HepG2 (cell line): Measurements from ENCODE around the gene PLK3. TPM values are rescaled to one million over a fixed set of nuclear protein-coding genes. Genes with fewer than 3 reads are reported as not detected.

Experiments
- GABPA ChIP-seq, 2 experiments: IDR thresholded peaks; 2 replicates each; pipeline ENCODE4 v1.6.1; 2011 to 2016; ENCODE audit warnings: low read depth in 2 of 2, low read length in 1 of 2, missing biosample characterization in 1 of 2, missing genetic modification characterization in 1 of 2
- JDP2 ChIP-seq: sonication (generic); formaldehyde crosslinking; IDR thresholded peaks from 2 replicates; pipeline ENCODE4 v1.8.1; 2022; ENCODE audit warnings: missing genetic modification reagents, borderline replicate concordance
- POLR2AphosphoS2 ChIP-seq: IDR thresholded peaks from 2 replicates; pipeline ENCODE4 v1.6.1; 2011; ENCODE audit warnings: low read depth, low read length, improper control_type of control experiment
- ZBTB38 ChIP-seq: sonication (generic); formaldehyde crosslinking; IDR thresholded peaks from 2 replicates; pipeline ENCODE4 v1.5.1; 2020; ENCODE audit warnings: mild to moderate bottlenecking, missing genetic modification reagents
- ZNF143 ChIP-seq: sonication (generic); formaldehyde crosslinking; IDR thresholded peaks from 2 replicates; pipeline ENCODE4 v1.4.0; 2020; ENCODE audit warnings: missing genetic modification reagents
- polyA plus RNA-seq, 8 experiments: library from polyadenylated mRNA; depleted of rRNA in 3 of 8; stranded (reverse) in 7 of 8; unstranded in 1 of 8; fragments of >200 nt; fragmentation: Illumina TruSeq in 4 of 8; extraction: Trizol in 4 of 8; gene quantifications; 2 replicates each; pipeline versions ENCODE4 v1.2.1 to v1.2.3, GENCODE V29; 2011 to 2016; ENCODE audit warnings: low read depth in 4 of 8, missing spikeins in 1 of 8, mixed read lengths in 1 of 8; ENCODE audit not compliant: insufficient read depth in 1 of 8
- total RNA-seq, 5 experiments: library from RNA; depleted of rRNA; stranded (reverse); fragments of >200 nt; fragmentation: Illumina TruSeq; extraction: Trizol; gene quantifications; 2 replicates each; pipeline ENCODE4 v1.2.3, GENCODE V29; 2016; ENCODE audit warnings: low read depth in 1 of 5
- TF ChIP-seq, protein P1 (sequence below): sonication (generic); formaldehyde crosslinking; IDR thresholded peaks from 2 replicates; pipeline ENCODE4 v1.4.0; 2020; ENCODE audit warnings: mild to moderate bottlenecking, missing genetic modification reagents
- TF ChIP-seq, protein P2 (sequence below): sonication (generic); formaldehyde crosslinking; IDR thresholded peaks from 2 replicates; pipeline ENCODE4 v1.5.0; 2020; ENCODE audit warnings: missing genetic modification reagents
- TF ChIP-seq, protein P3 (sequence below): fragments of 450-650 bp; IDR thresholded peaks from 2 replicates; pipeline ENCODE4 v1.6.1; 2016
- TF ChIP-seq, protein P4 (sequence below): sonication (generic); formaldehyde crosslinking; IDR thresholded peaks from 2 replicates; pipeline ENCODE4 v1.5.0; 2020; ENCODE audit warnings: mild to moderate bottlenecking, missing genetic modification reagents
- TF ChIP-seq, protein P5 (sequence below): IDR thresholded peaks from 2 replicates; pipeline ENCODE4 v1.6.1; 2016; ENCODE audit warnings: missing compliant biosample characterization, missing genetic modification reagents, borderline replicate concordance
- TF ChIP-seq, protein P6 (sequence below): sonication (generic); formaldehyde crosslinking; IDR thresholded peaks from 2 replicates; pipeline ENCODE4 v1.8.0; 2022; ENCODE audit warnings: mild to moderate bottlenecking, missing genetic modification reagents, moderate library complexity

PLK3 gene
- total and polyA plus RNA-seq, 2 of the 13 experiments (the other 11 are each of a cell fraction or from before 2014, with no cell fraction given), result 9.8 to 16.9 TPM

DNA sequence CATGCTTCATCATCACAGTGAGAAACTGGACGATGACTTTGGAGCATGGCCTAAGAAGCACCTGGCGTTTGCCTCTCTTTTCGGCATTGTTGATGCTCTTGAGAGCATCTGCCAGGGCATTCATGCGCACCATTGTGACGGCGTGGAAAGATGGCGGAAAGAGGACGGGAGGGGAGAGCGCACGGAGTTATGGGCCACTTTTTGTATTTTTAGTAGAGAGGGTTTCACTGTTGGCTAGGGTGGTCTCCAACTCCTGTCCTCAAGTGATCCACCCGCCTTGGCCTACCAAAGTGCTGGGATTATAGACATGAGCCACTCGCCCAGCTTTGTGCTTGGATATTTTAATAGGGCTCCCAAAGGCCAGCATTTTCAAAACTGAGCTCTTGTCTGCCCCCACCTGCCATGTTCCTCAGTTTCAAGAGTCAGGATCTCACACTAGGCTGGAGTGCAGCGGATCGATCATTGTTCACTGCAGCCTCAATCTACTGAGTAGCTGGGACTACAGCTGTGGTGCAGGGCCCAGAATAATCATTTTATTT, 19.5 kb upstream of the PLK3 start (continued):
- TF ChIP-seq, protein P1, sequence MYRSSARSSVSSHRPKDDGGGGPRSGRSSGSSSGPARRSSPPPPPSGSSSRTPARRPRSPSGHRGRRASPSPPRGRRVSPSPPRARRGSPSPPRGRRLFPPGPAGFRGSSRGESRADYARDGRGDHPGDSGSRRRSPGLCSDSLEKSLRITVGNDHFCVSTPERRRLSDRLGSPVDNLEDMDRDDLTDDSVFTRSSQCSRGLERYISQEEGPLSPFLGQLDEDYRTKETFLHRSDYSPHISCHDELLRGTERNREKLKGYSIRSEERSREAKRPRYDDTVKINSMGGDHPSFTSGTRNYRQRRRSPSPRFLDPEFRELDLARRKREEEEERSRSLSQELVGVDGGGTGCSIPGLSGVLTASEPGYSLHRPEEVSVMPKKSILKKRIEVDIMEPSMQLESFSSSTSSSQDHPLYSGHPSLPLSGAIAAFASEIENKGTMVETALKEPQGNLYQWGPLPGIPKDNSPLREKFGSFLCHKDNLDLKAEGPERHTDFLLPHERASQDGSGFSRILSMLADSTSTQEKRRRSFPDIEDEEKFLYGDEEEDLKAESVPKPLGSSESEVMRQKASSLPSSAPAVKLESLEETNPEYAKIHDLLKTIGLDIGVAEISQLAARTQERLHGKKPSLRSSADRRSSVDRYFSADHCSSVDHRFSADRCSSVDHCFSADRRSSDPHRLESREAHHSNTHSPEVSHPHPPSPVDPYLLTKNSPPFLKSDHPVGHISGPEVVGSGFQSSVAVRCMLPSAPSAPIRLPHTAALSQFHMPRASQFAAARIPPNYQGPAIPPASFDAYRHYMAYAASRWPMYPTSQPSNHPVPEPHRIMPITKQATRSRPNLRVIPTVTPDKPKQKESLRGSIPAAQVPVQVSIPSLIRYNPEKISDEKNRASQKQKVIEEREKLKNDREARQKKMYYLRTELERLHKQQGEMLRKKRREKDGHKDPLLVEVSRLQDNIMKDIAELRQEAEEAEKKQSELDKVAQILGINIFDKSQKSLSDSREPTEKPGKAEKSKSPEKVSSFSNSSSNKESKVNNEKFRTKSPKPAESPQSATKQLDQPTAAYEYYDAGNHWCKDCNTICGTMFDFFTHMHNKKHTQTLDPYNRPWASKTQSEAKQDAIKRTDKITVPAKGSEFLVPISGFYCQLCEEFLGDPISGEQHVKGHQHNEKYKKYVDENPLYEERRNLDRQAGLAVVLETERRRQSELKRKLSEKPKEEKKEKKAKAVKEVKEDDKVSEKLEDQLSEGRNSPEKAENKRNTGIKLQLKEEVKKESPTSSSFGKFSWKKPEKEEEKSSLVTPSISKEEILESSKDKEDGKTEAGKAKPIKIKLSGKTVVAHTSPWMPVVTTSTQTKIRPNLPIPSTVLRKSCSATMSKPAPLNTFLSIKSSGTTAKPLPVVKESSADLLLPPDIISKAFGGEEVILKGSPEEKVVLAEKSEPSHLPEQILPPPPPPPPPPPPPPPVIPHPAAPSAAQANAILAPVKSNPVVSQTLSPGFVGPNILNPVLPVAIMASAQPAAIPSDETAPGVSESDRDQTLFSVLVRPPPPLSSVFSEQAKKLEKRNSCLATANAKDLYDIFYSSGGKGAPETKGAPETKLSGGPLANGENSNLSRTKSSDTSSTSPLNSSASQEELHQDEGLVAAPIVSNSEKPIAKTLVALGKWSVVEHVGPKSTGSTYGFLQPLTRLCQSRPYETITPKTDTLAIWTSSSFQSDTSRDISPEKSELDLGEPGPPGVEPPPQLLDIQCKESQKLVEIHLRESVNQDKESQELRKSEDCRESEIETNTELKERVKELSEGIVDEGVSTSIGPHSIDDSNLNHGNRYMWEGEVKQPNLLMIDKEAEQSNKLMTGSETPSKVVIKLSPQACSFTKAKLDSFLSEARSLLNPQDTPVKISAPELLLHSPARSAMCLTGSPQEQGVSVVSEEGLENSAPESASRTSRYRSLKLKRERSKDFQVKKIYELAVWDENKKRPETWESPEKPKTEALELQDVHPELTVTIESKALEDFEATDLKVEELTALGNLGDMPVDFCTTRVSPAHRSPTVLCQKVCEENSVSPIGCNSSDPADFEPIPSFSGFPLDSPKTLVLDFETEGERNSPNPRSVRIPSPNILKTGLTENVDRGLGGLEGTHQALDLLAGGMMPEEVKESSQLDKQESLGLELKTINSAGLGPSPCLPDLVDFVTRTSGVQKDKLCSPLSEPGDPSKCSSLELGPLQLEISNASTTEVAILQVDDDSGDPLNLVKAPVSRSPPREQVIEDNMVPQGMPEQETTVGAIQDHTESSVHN (CRISPR knock-in tag), result no peak
- TF ChIP-seq, protein P2, sequence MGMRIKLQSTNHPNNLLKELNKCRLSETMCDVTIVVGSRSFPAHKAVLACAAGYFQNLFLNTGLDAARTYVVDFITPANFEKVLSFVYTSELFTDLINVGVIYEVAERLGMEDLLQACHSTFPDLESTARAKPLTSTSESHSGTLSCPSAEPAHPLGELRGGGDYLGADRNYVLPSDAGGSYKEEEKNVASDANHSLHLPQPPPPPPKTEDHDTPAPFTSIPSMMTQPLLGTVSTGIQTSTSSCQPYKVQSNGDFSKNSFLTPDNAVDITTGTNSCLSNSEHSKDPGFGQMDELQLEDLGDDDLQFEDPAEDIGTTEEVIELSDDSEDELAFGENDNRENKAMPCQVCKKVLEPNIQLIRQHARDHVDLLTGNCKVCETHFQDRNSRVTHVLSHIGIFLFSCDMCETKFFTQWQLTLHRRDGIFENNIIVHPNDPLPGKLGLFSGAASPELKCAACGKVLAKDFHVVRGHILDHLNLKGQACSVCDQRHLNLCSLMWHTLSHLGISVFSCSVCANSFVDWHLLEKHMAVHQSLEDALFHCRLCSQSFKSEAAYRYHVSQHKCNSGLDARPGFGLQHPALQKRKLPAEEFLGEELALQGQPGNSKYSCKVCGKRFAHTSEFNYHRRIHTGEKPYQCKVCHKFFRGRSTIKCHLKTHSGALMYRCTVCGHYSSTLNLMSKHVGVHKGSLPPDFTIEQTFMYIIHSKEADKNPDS, result no peak
- TF ChIP-seq, protein P3, sequence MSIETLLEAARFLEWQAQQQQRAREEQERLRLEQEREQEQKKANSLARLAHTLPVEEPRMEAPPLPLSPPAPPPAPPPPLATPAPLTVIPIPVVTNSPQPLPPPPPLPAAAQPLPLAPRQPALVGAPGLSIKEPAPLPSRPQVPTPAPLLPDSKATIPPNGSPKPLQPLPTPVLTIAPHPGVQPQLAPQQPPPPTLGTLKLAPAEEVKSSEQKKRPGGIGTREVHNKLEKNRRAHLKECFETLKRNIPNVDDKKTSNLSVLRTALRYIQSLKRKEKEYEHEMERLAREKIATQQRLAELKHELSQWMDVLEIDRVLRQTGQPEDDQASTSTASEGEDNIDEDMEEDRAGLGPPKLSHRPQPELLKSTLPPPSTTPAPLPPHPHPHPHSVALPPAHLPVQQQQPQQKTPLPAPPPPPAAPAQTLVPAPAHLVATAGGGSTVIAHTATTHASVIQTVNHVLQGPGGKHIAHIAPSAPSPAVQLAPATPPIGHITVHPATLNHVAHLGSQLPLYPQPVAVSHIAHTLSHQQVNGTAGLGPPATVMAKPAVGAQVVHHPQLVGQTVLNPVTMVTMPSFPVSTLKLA, result no peak
- TF ChIP-seq POLR2AphosphoS2, result peak; percentile 79; the same call in 1 of the 2 replicates
- no peak for TF ChIP-seq JDP2 (CRISPR knock-in tag)
- TF ChIP-seq GABPA (IDR thresholded peaks at IDR 0.05; ENCODE audit: low read depth, low read length), result no peak
- TF ChIP-seq GABPA (CRISPR knock-in tag; IDR thresholded peaks at IDR 0.05; ENCODE audit: low read depth), result no peak
- TF ChIP-seq, protein P4, sequence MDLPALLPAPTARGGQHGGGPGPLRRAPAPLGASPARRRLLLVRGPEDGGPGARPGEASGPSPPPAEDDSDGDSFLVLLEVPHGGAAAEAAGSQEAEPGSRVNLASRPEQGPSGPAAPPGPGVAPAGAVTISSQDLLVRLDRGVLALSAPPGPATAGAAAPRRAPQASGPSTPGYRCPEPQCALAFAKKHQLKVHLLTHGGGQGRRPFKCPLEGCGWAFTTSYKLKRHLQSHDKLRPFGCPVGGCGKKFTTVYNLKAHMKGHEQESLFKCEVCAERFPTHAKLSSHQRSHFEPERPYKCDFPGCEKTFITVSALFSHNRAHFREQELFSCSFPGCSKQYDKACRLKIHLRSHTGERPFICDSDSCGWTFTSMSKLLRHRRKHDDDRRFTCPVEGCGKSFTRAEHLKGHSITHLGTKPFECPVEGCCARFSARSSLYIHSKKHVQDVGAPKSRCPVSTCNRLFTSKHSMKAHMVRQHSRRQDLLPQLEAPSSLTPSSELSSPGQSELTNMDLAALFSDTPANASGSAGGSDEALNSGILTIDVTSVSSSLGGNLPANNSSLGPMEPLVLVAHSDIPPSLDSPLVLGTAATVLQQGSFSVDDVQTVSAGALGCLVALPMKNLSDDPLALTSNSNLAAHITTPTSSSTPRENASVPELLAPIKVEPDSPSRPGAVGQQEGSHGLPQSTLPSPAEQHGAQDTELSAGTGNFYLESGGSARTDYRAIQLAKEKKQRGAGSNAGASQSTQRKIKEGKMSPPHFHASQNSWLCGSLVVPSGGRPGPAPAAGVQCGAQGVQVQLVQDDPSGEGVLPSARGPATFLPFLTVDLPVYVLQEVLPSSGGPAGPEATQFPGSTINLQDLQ (CRISPR knock-in tag), result 0 out of 2 replicates have a peak, but pooled peaks have one; percentile 52
- TF ChIP-seq ZBTB38 (CRISPR knock-in tag), result peak; percentile 43
- no peak for TF ChIP-seq ZNF143 (CRISPR knock-in tag)
- TF ChIP-seq, protein P5, sequence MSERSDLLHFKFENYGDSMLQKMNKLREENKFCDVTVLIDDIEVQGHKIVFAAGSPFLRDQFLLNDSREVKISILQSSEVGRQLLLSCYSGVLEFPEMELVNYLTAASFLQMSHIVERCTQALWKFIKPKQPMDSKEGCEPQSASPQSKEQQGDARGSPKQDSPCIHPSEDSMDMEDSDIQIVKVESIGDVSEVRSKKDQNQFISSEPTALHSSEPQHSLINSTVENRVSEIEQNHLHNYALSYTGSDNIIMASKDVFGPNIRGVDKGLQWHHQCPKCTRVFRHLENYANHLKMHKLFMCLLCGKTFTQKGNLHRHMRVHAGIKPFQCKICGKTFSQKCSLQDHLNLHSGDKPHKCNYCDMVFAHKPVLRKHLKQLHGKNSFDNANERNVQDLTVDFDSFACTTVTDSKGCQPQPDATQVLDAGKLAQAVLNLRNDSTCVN, result no peak
- TF ChIP-seq, protein P6, sequence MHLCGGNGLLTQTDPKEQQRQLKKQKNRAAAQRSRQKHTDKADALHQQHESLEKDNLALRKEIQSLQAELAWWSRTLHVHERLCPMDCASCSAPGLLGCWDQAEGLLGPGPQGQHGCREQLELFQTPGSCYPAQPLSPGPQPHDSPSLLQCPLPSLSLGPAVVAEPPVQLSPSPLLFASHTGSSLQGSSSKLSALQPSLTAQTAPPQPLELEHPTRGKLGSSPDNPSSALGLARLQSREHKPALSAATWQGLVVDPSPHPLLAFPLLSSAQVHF (CRISPR knock-in tag), result no peak
